ENCODE measurements around the gene NISCH.

DNA sequence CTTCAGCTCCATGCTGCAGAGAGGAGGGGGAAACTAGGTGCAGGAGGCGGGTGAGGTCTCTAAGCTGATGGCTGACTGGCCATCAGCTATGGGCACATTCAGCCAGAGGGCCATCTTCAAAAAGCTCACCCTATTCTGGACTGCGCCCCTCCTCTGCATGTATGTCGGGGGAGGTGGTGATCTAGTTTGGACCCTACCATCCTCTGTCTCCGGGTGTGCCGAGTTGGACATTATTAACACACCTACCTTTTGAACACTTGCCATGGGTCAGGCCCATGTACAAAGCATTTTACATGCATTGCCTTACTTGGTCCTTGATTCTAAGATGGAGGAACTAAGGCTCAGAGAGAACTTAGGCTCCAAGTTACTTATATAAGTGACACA lies 1.4 kb downstream of the NISCH start:
- TF ChIP-seq, protein P1, sequence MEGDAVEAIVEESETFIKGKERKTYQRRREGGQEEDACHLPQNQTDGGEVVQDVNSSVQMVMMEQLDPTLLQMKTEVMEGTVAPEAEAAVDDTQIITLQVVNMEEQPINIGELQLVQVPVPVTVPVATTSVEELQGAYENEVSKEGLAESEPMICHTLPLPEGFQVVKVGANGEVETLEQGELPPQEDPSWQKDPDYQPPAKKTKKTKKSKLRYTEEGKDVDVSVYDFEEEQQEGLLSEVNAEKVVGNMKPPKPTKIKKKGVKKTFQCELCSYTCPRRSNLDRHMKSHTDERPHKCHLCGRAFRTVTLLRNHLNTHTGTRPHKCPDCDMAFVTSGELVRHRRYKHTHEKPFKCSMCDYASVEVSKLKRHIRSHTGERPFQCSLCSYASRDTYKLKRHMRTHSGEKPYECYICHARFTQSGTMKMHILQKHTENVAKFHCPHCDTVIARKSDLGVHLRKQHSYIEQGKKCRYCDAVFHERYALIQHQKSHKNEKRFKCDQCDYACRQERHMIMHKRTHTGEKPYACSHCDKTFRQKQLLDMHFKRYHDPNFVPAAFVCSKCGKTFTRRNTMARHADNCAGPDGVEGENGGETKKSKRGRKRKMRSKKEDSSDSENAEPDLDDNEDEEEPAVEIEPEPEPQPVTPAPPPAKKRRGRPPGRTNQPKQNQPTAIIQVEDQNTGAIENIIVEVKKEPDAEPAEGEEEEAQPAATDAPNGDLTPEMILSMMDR (IDR thresholded peaks at IDR 0.05), result no peak
- no peak for TF ChIP-seq POLR2A (IDR thresholded peaks at IDR 0.05)
